SH-SY5Y (cell line): ENCODE measurements around the gene CCNO.

ENCODE experiments used
- GATA2 ChIP-seq: IDR thresholded peaks from 2 replicates; pipeline ENCODE4 v1.6.1; 2011; ENCODE audit warnings: mild to moderate bottlenecking, low read depth, low read length
- GATA3 ChIP-seq: IDR thresholded peaks from 2 replicates; pipeline ENCODE4 v1.6.1; 2011; ENCODE audit warnings: low read depth, mild to moderate bottlenecking, low read length, moderate library complexity

DNA sequence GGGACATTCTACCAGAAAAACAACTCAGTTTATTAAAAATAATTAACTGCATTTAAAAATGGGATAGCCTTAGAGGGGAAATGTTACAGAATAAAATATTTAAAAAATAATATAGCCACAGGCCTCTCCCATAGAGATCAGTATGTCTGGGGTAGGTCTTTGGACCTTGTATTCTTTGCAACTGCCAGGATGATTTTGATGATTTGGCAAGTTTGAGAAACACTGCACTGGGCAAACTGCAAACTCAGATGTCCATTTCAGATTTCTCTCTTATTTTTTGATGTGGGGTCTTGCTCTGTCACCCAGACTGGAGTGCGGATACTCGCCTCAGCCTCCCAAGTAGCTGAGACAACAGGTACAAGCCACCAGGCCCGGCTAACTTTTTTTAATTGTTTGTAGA lies 24.9 kb upstream of the CCNO start:
- TF ChIP-seq GATA3: no peak
- no peak for TF ChIP-seq GATA2
